ENCODE results near the gene ULK4. TPM values are rescaled to one million over a fixed set of nuclear protein-coding genes. Genes with fewer than 3 reads are reported as not detected.

The ULK4 gene
- total RNA-seq, 1 experiment from 2014 or later = 6.3 TPM

DNA sequence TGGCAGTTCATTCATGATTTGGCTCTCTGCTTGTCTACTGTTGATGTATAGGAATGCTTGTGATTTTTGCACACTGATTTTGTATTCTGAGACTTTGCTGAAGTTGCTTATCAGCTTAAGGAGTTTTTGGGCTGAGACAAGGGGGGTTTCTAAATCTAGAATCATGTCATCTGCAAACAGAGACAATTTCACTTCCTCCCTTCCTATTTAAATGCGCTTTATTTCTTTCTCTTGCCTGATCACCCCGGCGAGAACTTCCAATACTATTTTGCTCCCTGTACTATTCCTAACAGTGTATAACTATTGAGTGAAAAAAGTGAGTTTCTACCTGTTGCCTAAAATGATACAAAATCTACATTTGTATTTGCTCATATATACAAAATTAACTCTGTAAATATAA, 128.3 kb downstream of the ULK4 start:
- Histone ChIP-seq H4K20me1 (ENCODE audit: insufficient read depth) (no peaks in the 10 kb centered on the region), H3K9me2 (ENCODE audit: insufficient read depth) (no peaks in the 10 kb centered on the region), H3K27me3 (ENCODE audit: insufficient read depth, low read length) (no peaks in the 10 kb centered on the region), H3K9ac (ENCODE audit: low read length) (no peak overlapping the region), H3K9me3 (ENCODE audit: control insufficient read depth in 1 of 2, insufficient read depth in 1 of 2, low read depth in 1 of 2, low read length in 2 of 2) (no peaks in the 10 kb centered on the region), H2AFZ (ENCODE audit: low read depth, low read length, poor library complexity, severe bottlenecking) (no peak overlapping the region), H3K79me2 (ENCODE audit: insufficient read depth, low read length) (no peaks in the 10 kb centered on the region), H3K4me3 (replicated peaks in 1 of 2; ENCODE audit: low read depth in 1 of 2, low read length in 2 of 2) (no peak overlapping the region), H3K4me1 (ENCODE audit: control insufficient read depth in 1 of 2, insufficient read depth in 2 of 2, low read length in 2 of 2) (0 out of 4 replicates have a peak, but pooled peaks cover 3 to 5% of the 10 kb centered on the region in 2 experiments), H3K36me3 (ENCODE audit: control insufficient read depth in 1 of 2, insufficient read depth in 2 of 2, low read length in 2 of 2) (no peaks in the 10 kb centered on the region), H3K4me2 (ENCODE audit: low read length) (no peak overlapping the region), H3K27ac (ENCODE audit: low read depth, low read length) (no peak overlapping the region)
- DNase-seq (ENCODE audit: low read depth, low spot score) (no peak), ATAC-seq (no peak)
- CTCF ChIA-PET = no interaction called here
- intact Hi-C loops (cut with micrococcal nuclease) = no loop called here
- no peak for TF ChIP-seq YY1 (IDR thresholded peaks at IDR 0.05; ENCODE audit: extremely low read depth, insufficient replicate concordance, low read depth, low read length)
- TF ChIP-seq SRF (IDR thresholded peaks at IDR 0.05; ENCODE audit: low read depth) = no peak
- no peak for TF ChIP-seq ZFX (IDR thresholded peaks at IDR 0.05)
- TF ChIP-seq EZH2 (IDR thresholded peaks at IDR 0.05) = no peak
- TF ChIP-seq POLR2A (IDR thresholded peaks at IDR 0.05; ENCODE audit: borderline replicate concordance, extremely low read depth, insufficient read depth, insufficient read length) = no peak
- TF ChIP-seq, protein P1, sequence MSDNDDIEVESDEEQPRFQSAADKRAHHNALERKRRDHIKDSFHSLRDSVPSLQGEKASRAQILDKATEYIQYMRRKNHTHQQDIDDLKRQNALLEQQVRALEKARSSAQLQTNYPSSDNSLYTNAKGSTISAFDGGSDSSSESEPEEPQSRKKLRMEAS (IDR thresholded peaks at IDR 0.05) = no peak
- TF ChIP-seq POLR2AphosphoS5 (IDR thresholded peaks at IDR 0.05; ENCODE audit: low read depth, low read length) = no peak
- TF ChIP-seq TCF7L2 (IDR thresholded peaks at IDR 0.05; ENCODE audit: borderline replicate concordance, extremely low read depth, insufficient read depth, insufficient read length) = no peak
- no peak for TF ChIP-seq RAD21 (IDR thresholded peaks at IDR 0.05; ENCODE audit: low read depth)
- TF ChIP-seq, protein P2, sequence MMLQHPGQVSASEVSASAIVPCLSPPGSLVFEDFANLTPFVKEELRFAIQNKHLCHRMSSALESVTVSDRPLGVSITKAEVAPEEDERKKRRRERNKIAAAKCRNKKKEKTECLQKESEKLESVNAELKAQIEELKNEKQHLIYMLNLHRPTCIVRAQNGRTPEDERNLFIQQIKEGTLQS (IDR thresholded peaks at IDR 0.05) = no peak
- TF ChIP-seq JUND (IDR thresholded peaks at IDR 0.05) = no peak
- RAD21 ChIA-PET (ENCODE audit: low non-redundant PET in 1 of 2, low total read pairs in 2 of 2, uncharacterized antibody in 2 of 2, unreplicated experiment in 2 of 2) = no interaction called here
- POLR2A ChIA-PET = no interaction called here
- BruUV-seq (replicated peaks) = no TSS peak

DNA sequence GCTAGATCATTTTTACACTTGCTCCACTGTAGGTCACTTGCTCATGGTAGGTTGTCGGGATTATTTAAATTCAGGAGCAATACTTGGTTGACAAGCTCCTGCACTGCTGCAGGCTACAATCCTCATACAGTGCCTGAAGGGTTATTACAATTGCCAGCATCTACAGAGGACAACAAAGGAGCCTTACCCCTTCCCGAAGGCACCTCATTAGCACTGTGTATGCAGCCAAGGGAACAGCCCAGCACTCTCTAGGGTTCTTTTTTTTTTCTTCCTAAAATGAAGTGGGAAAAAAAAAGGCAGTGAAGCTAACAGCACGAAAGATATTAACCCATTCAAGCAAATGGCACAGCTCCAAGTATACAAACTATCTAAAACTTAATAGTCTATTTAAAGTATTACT, 142.7 kb downstream of the ULK4 start:
- DNase-seq (ENCODE audit: low read depth, low spot score) (no peak), ATAC-seq (no peak)
- no peaks in the 10 kb centered on the region for H3K9me2 ChIP-seq (ENCODE audit: insufficient read depth)
- ChIA-PET CTCF (no interaction called here), RAD21 (ENCODE audit: low non-redundant PET in 1 of 2, low total read pairs in 2 of 2, uncharacterized antibody in 2 of 2, unreplicated experiment in 2 of 2) (no interaction called here), POLR2A (no interaction called here)
- H2AFZ ChIP-seq (ENCODE audit: low read depth, low read length, poor library complexity, severe bottlenecking) = no peak overlapping the region
- no peak overlapping the region for H3K4me2 ChIP-seq (ENCODE audit: low read length)
- no TSS peak for BruUV-seq (replicated peaks)
- no peaks in the 10 kb centered on the region for H4K20me1 ChIP-seq (ENCODE audit: insufficient read depth)
- intact Hi-C loops (cut with micrococcal nuclease) = no loop called here
- no peaks in the 10 kb centered on the region for H3K36me3 ChIP-seq (ENCODE audit: control insufficient read depth in 1 of 2, insufficient read depth in 2 of 2, low read length in 2 of 2)
- H3K4me1 ChIP-seq (ENCODE audit: control insufficient read depth in 1 of 2, insufficient read depth in 2 of 2, low read length in 2 of 2) = no peaks in the 10 kb centered on the region
- H3K9ac ChIP-seq (ENCODE audit: low read length) = no peak overlapping the region
- H3K27me3 ChIP-seq (ENCODE audit: insufficient read depth, low read length) = no peaks in the 10 kb centered on the region
- no peak overlapping the region for H3K27ac ChIP-seq (ENCODE audit: low read depth, low read length)
- H3K79me2 ChIP-seq (ENCODE audit: insufficient read depth, low read length) = no peaks in the 10 kb centered on the region
- no peak overlapping the region for H3K4me3 ChIP-seq (replicated peaks in 1 of 2; ENCODE audit: low read depth in 1 of 2, low read length in 2 of 2)
- no peaks in the 10 kb centered on the region for H3K9me3 ChIP-seq (ENCODE audit: control insufficient read depth in 1 of 2, insufficient read depth in 1 of 2, low read depth in 1 of 2, low read length in 2 of 2)
- TF ChIP-seq JUND (IDR thresholded peaks at IDR 0.05) (no peak), RAD21 (IDR thresholded peaks at IDR 0.05; ENCODE audit: low read depth) (no peak), SIN3A (IDR thresholded peaks at IDR 0.05; ENCODE audit: low read depth) (no peak), POLR2AphosphoS5 (IDR thresholded peaks at IDR 0.05; ENCODE audit: low read depth, low read length) (no peak), CEBPB (IDR thresholded peaks at IDR 0.05; ENCODE audit: low read depth) (no peak), POLR2A (IDR thresholded peaks at IDR 0.05; ENCODE audit: borderline replicate concordance, extremely low read depth, insufficient read depth, insufficient read length) (no peak), SP1 (IDR thresholded peaks at IDR 0.05; ENCODE audit: low read depth) (no peak), ZFX (IDR thresholded peaks at IDR 0.05) (no peak)
- TF ChIP-seq, protein P3, sequence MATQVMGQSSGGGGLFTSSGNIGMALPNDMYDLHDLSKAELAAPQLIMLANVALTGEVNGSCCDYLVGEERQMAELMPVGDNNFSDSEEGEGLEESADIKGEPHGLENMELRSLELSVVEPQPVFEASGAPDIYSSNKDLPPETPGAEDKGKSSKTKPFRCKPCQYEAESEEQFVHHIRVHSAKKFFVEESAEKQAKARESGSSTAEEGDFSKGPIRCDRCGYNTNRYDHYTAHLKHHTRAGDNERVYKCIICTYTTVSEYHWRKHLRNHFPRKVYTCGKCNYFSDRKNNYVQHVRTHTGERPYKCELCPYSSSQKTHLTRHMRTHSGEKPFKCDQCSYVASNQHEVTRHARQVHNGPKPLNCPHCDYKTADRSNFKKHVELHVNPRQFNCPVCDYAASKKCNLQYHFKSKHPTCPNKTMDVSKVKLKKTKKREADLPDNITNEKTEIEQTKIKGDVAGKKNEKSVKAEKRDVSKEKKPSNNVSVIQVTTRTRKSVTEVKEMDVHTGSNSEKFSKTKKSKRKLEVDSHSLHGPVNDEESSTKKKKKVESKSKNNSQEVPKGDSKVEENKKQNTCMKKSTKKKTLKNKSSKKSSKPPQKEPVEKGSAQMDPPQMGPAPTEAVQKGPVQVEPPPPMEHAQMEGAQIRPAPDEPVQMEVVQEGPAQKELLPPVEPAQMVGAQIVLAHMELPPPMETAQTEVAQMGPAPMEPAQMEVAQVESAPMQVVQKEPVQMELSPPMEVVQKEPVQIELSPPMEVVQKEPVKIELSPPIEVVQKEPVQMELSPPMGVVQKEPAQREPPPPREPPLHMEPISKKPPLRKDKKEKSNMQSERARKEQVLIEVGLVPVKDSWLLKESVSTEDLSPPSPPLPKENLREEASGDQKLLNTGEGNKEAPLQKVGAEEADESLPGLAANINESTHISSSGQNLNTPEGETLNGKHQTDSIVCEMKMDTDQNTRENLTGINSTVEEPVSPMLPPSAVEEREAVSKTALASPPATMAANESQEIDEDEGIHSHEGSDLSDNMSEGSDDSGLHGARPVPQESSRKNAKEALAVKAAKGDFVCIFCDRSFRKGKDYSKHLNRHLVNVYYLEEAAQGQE (IDR thresholded peaks at IDR 0.05; ENCODE audit: low read depth) = no peak
- TF ChIP-seq, protein P1 (IDR thresholded peaks at IDR 0.05) = no peak
